GM12878 (cell line): ENCODE results near the gene PLEKHN1. TPM values are rescaled to one million over a fixed set of nuclear protein-coding genes. Genes with fewer than 3 reads are reported as not detected.

Source experiments
- BRCA1 ChIP-seq: IDR thresholded peaks from 2 replicates; pipeline ENCODE4 v1.6.1; 2011; ENCODE audit warnings: low read depth, low read length, improper control_type of control experiment
- CHD4 ChIP-seq: fragments of 200-600 bp; sonication (generic); IDR thresholded peaks from 2 replicates; pipeline ENCODE4 v1.6.1; 2016; ENCODE audit warnings: mild to moderate bottlenecking
- ETV6 ChIP-seq, 2 experiments: fragments of 450-650 bp in 1 of 2; IDR thresholded peaks in 1 of 2; conservative IDR thresholded peaks in 1 of 2; 2 replicates each; pipeline ENCODE4 v1.6.1; 2014; ENCODE audit warnings: antibody characterized with exemption in 1 of 2, borderline replicate concordance in 1 of 2, low read depth in 1 of 2, mild to moderate bottlenecking in 1 of 2, moderate library complexity in 1 of 2
- FOXK2 ChIP-seq: fragments of 450-650 bp; IDR thresholded peaks from 2 replicates; pipeline ENCODE4 v1.6.1; 2017; ENCODE audit warnings: mild to moderate bottlenecking, moderate library complexity
- MEF2B ChIP-seq: fragments of 450-650 bp; IDR thresholded peaks from 2 replicates; pipeline ENCODE4 v1.6.1; 2018; ENCODE audit warnings: mild to moderate bottlenecking, moderate library complexity; ENCODE audit not compliant: partially characterized antibody, poor library complexity, severe bottlenecking
- MXI1 ChIP-seq: fragments of 150-350 bp; IDR thresholded peaks from 2 replicates; pipeline ENCODE4 v1.6.1; 2011; ENCODE audit warnings: low read depth, mild to moderate bottlenecking, inconsistent platforms, low read length, improper control_type of control experiment
- NFYB ChIP-seq: IDR thresholded peaks from 2 replicates; pipeline ENCODE4 v1.6.1; 2011; ENCODE audit warnings: low read depth, mild to moderate bottlenecking, low read length, improper control_type of control experiment, moderate library complexity; ENCODE audit not compliant: insufficient read depth
- PAX5 ChIP-seq: IDR thresholded peaks from 2 replicates; pipeline ENCODE4 v1.6.1; 2011; ENCODE audit warnings: low read depth, low read length, borderline replicate concordance
- PML ChIP-seq: IDR thresholded peaks from 2 replicates; pipeline ENCODE4 v1.6.1; 2012; ENCODE audit warnings: low read length, inconsistent platforms
- POLR2AphosphoS5 ChIP-seq: IDR thresholded peaks from 2 replicates; pipeline ENCODE4 v1.6.1; 2011; ENCODE audit warnings: mild to moderate bottlenecking, low read length, inconsistent platforms
- SREBF2 ChIP-seq: IDR thresholded peaks from 2 replicates; pipeline ENCODE4 v1.6.1; 2012; ENCODE audit warnings: mild to moderate bottlenecking, low read length
- SRF ChIP-seq, 2 experiments: IDR thresholded peaks; 2 replicates each; pipeline ENCODE4 v1.6.1; 2011; ENCODE audit warnings: low read depth in 2 of 2, low read length in 2 of 2, mild to moderate bottlenecking in 1 of 2, moderate library complexity in 1 of 2
- TARDBP ChIP-seq: IDR thresholded peaks from 2 replicates; pipeline ENCODE4 v1.6.1; 2016; ENCODE audit warnings: borderline replicate concordance
- TCF7 ChIP-seq: IDR thresholded peaks from 2 replicates; pipeline ENCODE4 v1.6.1; 2014; ENCODE audit warnings: antibody characterized with exemption, borderline replicate concordance
- ZBED1 ChIP-seq: IDR thresholded peaks from 2 replicates; pipeline ENCODE4 v1.6.1; 2016; ENCODE audit warnings: borderline replicate concordance
- ZNF217 ChIP-seq: fragments of 450-650 bp; IDR thresholded peaks from 2 replicates; pipeline ENCODE4 v1.6.1; 2017; ENCODE audit warnings: antibody characterized with exemption, mild to moderate bottlenecking
- polyA plus RNA-seq, 11 experiments: library from polyadenylated mRNA; depleted of rRNA in 4 of 11; unstranded in 6 of 11; stranded (reverse) in 5 of 11; fragments of >200 nt; fragmentation: Nextera tagmentation in 4 of 11; fragmentation: Illumina TruSeq in 1 of 11; extraction: Ambion mirVana in 4 of 11; extraction: Trizol in 1 of 11; gene quantifications; 1 replicate in 1 of 11; 2 replicates in 10 of 11; pipeline versions ENCODE4 v1.2.1 to v1.2.3, GENCODE V29; 2011 to 2016; ENCODE audit warnings: inconsistent platforms in 2 of 11, missing spikeins in 2 of 11, low read depth in 1 of 11
- total RNA-seq, 4 experiments: library from RNA; depleted of rRNA in 3 of 4; stranded (reverse); fragments of >200 nt in 3 of 4; fragmentation: Illumina TruSeq in 1 of 4; extraction: Trizol in 1 of 4; gene quantifications; 2 replicates each; pipeline versions ENCODE4 v1.2.1 to v1.2.3, GENCODE V29; 2013 to 2021
- TF ChIP-seq, protein P1 (sequence below), 3 experiments: IDR thresholded peaks in 2 of 3; conservative IDR thresholded peaks in 1 of 3; 2 replicates each; pipeline ENCODE4 v1.5.1; 2011; ENCODE audit warnings: low read depth in 3 of 3, low read length in 3 of 3, mild to moderate bottlenecking in 3 of 3, control low read depth in 2 of 3, moderate library complexity in 2 of 3, inconsistent platforms in 1 of 3, mixed read lengths in 1 of 3; ENCODE audit not compliant: control insufficient read depth in 2 of 3, insufficient read depth in 1 of 3; ENCODE audit errors: extremely low read depth in 1 of 3
- TF ChIP-seq, protein P2 (sequence below): IDR thresholded peaks from 2 replicates; pipeline ENCODE4 v1.6.1; 2011; ENCODE audit warnings: mild to moderate bottlenecking, low read depth, low read length, moderate library complexity; ENCODE audit not compliant: insufficient replicate concordance
- TF ChIP-seq, protein P3 (sequence below): fragments of 450-650 bp; formaldehyde crosslinking; IDR thresholded peaks from 2 replicates; pipeline ENCODE4 v1.4.0; 2022; ENCODE audit warnings: mild to moderate bottlenecking, moderate library complexity

Gene PLEKHN1
- total and polyA plus RNA-seq, 10 of the 15 experiments (the other 5 are each of a cell fraction or from before 2014, with no cell fraction given) = 0.04 to 0.26 (median 0.18) TPM; not detected in 6

- TF ChIP-seq PAX5 (no peak), SREBF2 (no peak), FOXK2 (peak; percentile 34; the same call in 1 of the 2 replicates), MXI1 (peak; percentile 76), ZNF217 (no peak), POLR2AphosphoS5 (peak; percentile 75), CHD4 (no peak), BRCA1 (no peak), MEF2B (no peak), TARDBP (no peak), ETV6 (conservative IDR thresholded peaks at IDR 0.05 in 1 of 2, IDR thresholded peaks at IDR 0.05 in 1 of 2; ENCODE audit: borderline replicate concordance in 1 of 2, low read depth in 1 of 2) (no peak), TCF7 (no peak), PML (no peak), NFYB (no peak), ZBED1 (no peak), SRF (IDR thresholded peaks at IDR 0.05; ENCODE audit: low read depth in 2 of 2, low read length in 2 of 2) (no peak)
- TF ChIP-seq, protein P1, sequence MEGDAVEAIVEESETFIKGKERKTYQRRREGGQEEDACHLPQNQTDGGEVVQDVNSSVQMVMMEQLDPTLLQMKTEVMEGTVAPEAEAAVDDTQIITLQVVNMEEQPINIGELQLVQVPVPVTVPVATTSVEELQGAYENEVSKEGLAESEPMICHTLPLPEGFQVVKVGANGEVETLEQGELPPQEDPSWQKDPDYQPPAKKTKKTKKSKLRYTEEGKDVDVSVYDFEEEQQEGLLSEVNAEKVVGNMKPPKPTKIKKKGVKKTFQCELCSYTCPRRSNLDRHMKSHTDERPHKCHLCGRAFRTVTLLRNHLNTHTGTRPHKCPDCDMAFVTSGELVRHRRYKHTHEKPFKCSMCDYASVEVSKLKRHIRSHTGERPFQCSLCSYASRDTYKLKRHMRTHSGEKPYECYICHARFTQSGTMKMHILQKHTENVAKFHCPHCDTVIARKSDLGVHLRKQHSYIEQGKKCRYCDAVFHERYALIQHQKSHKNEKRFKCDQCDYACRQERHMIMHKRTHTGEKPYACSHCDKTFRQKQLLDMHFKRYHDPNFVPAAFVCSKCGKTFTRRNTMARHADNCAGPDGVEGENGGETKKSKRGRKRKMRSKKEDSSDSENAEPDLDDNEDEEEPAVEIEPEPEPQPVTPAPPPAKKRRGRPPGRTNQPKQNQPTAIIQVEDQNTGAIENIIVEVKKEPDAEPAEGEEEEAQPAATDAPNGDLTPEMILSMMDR (IDR thresholded peaks at IDR 0.05 in 2 of 3, conservative IDR thresholded peaks at IDR 0.05 in 1 of 3; ENCODE audit: control insufficient read depth in 2 of 3, extremely low read depth in 1 of 3, insufficient read depth in 1 of 3, low read depth in 3 of 3, low read length in 3 of 3) = no peak
- TF ChIP-seq, protein P2, sequence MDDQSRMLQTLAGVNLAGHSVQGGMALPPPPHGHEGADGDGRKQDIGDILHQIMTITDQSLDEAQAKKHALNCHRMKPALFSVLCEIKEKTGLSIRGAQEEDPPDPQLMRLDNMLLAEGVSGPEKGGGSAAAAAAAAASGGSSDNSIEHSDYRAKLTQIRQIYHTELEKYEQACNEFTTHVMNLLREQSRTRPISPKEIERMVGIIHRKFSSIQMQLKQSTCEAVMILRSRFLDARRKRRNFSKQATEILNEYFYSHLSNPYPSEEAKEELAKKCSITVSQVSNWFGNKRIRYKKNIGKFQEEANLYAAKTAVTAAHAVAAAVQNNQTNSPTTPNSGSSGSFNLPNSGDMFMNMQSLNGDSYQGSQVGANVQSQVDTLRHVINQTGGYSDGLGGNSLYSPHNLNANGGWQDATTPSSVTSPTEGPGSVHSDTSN = no peak
- TF ChIP-seq, protein P3, sequence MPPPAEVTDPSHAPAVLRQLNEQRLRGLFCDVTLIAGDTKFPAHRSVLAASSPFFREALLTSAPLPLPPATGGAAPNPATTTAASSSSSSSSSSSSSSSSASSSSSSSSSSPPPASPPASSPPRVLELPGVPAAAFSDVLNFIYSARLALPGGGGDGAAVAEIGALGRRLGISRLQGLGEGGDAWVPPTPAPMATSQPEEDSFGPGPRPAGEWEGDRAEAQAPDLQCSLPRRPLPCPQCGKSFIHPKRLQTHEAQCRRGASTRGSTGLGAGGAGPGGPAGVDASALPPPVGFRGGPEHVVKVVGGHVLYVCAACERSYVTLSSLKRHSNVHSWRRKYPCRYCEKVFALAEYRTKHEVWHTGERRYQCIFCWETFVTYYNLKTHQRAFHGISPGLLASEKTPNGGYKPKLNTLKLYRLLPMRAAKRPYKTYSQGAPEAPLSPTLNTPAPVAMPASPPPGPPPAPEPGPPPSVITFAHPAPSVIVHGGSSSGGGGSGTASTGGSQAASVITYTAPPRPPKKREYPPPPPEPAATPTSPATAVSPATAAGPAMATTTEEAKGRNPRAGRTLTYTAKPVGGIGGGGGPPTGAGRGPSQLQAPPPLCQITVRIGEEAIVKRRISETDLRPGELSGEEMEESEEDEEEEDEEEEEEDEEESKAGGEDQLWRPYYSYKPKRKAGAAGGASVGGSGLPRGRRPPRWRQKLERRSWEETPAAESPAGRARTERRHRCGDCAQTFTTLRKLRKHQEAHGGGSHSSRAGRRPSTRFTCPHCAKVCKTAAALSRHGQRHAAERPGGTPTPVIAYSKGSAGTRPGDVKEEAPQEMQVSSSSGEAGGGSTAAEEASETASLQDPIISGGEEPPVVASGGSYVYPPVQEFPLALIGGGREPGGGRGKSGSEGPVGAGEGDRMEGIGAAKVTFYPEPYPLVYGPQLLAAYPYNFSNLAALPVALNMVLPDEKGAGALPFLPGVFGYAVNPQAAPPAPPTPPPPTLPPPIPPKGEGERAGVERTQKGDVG (CRISPR knock-in tag) = no peak
These were observed 7.2 kb upstream of the PLEKHN1 start, which contains the start of gene NOC2L (continued) for GRCh38 chr1:958823-959730.
